H9 (cell line): ENCODE data around the gene GPS1. TPM values are rescaled to one million over a fixed set of nuclear protein-coding genes. Genes with fewer than 3 reads are reported as not detected.

Experiments
- DNase-seq: peaks from one replicate; pipeline ENCODE4 v3.0.0-alpha.2; 2017
- H2AFZ ChIP-seq: one replicate; pipeline ENCODE4 v1.6.1; 2013; ENCODE audit warnings: mild to moderate bottlenecking, low read length, control low read depth, moderate library complexity
- H2AK5ac ChIP-seq: 2 replicates; pipeline ENCODE4 v1.6.1; 2013; ENCODE audit warnings: low read length, control low read depth, mixed read lengths; ENCODE audit not compliant: insufficient read length
- H2BK120ac ChIP-seq: one replicate; pipeline ENCODE4 v1.6.1; 2013; ENCODE audit warnings: low read depth, mild to moderate bottlenecking, low read length, control low read depth, inconsistent platforms; ENCODE audit not compliant: poor library complexity, severe bottlenecking
- H2BK12ac ChIP-seq: 2 replicates; pipeline ENCODE4 v1.6.1; 2013; ENCODE audit warnings: low read length, control low read depth, mixed read lengths, low read depth; ENCODE audit not compliant: insufficient read length
- H2BK15ac ChIP-seq: 2 replicates; pipeline ENCODE4 v1.6.1; 2013; ENCODE audit warnings: low read depth, low read length, control low read depth
- H2BK20ac ChIP-seq: one replicate; pipeline ENCODE4 v1.6.1; 2013; ENCODE audit warnings: low read depth, mild to moderate bottlenecking, low read length, control low read depth, inconsistent platforms; ENCODE audit not compliant: poor library complexity, severe bottlenecking
- H2BK5ac ChIP-seq: 2 replicates; pipeline ENCODE4 v1.6.1; 2013; ENCODE audit warnings: low read length, control low read depth, mixed read lengths; ENCODE audit not compliant: insufficient read length
- H3K14ac ChIP-seq: 2 replicates; pipeline ENCODE4 v1.6.1; 2013; ENCODE audit warnings: low read length, control low read depth; ENCODE audit not compliant: insufficient read depth
- H3K18ac ChIP-seq: 2 replicates; pipeline ENCODE4 v1.6.1; 2013; ENCODE audit warnings: low read depth, mild to moderate bottlenecking, mixed read lengths, low read length, control low read depth; ENCODE audit not compliant: insufficient read length
- H3K23ac ChIP-seq: 2 replicates; pipeline ENCODE4 v1.6.1; 2013; ENCODE audit warnings: low read length, control low read depth, mixed read lengths, low read depth; ENCODE audit not compliant: insufficient read length
- H3K23me2 ChIP-seq: 2 replicates; pipeline ENCODE4 v1.6.1; 2013; ENCODE audit warnings: low read depth, mild to moderate bottlenecking, mixed read lengths, low read length, control low read depth; ENCODE audit not compliant: insufficient read length, poor library complexity, severe bottlenecking
- H3K27ac ChIP-seq: 2 replicates; pipeline ENCODE4 v1.5.1; 2013; ENCODE audit warnings: low read length, control low read depth, mixed read lengths, low read depth; ENCODE audit not compliant: insufficient read length
- H3K27me3 ChIP-seq: 2 replicates; pipeline ENCODE4 v1.6.1; 2013; ENCODE audit warnings: low read length, control low read depth, inconsistent platforms; ENCODE audit not compliant: insufficient read depth
- H3K4ac ChIP-seq: 2 replicates; pipeline ENCODE4 v1.6.1; 2013; ENCODE audit warnings: low read depth, mild to moderate bottlenecking, control low read depth, inconsistent platforms, low read length, moderate library complexity
- H3K4me1 ChIP-seq: 2 replicates; pipeline ENCODE4 v1.6.1; 2013; ENCODE audit warnings: low read length, control low read depth, inconsistent platforms; ENCODE audit not compliant: insufficient read depth
- H3K4me2 ChIP-seq: 2 replicates; pipeline ENCODE4 v1.6.1; 2013; ENCODE audit warnings: low read length, control low read depth, mixed read lengths; ENCODE audit not compliant: insufficient read length, insufficient read depth
- H3K56ac ChIP-seq: 2 replicates; pipeline ENCODE4 v1.6.1; 2013; ENCODE audit warnings: low read depth, mild to moderate bottlenecking, mixed read lengths, low read length, control low read depth; ENCODE audit not compliant: insufficient read length
- H3K79me1 ChIP-seq: 2 replicates; pipeline ENCODE4 v1.6.1; 2013; ENCODE audit warnings: low read depth, mild to moderate bottlenecking, moderate library complexity, low read length, control low read depth, inconsistent platforms; ENCODE audit not compliant: insufficient read depth, poor library complexity, severe bottlenecking
- H3K79me2 ChIP-seq: 2 replicates; pipeline ENCODE4 v1.6.1; 2013; ENCODE audit warnings: low read length, control low read depth, inconsistent platforms; ENCODE audit not compliant: insufficient read depth
- H3K9ac ChIP-seq: 2 replicates; pipeline ENCODE4 v1.6.1; 2013; ENCODE audit warnings: low read length, control low read depth, mixed read lengths; ENCODE audit not compliant: insufficient read length; ENCODE audit errors: extremely low read depth
- H3K9me3 ChIP-seq: one replicate; pipeline ENCODE4 v1.6.1; 2013; ENCODE audit warnings: low read depth, low read length, inconsistent platforms; ENCODE audit not compliant: control insufficient read depth
- H3T11ph ChIP-seq: one replicate; pipeline ENCODE4 v1.6.1; 2013; ENCODE audit warnings: mild to moderate bottlenecking, low read length, control low read depth, inconsistent platforms
- H4K20me1 ChIP-seq: one replicate; pipeline ENCODE4 v1.6.1; 2013; ENCODE audit not compliant: control insufficient read depth, insufficient read length, insufficient read depth
- H4K5ac ChIP-seq: 2 replicates; pipeline ENCODE4 v1.6.1; 2013; ENCODE audit warnings: low read depth, mild to moderate bottlenecking, mixed read lengths, low read length, control low read depth; ENCODE audit not compliant: insufficient read length
- H4K8ac ChIP-seq: replicated peaks from 2 replicates; pipeline ENCODE4 v1.6.1; 2013; ENCODE audit warnings: low read length, control low read depth, mixed read lengths, low read depth; ENCODE audit not compliant: insufficient read length
- H4K91ac ChIP-seq: 2 replicates; pipeline ENCODE4 v1.6.1; 2013; ENCODE audit warnings: low read depth, mild to moderate bottlenecking, moderate library complexity, mixed read lengths, low read length, control low read depth; ENCODE audit not compliant: insufficient read length
- H3K27ac Mint-ChIP-seq, 3 experiments: 2 replicates in 2 of 3; 3 replicates in 1 of 3; pipeline ENCODE4 v1.8.0; 2020 to 2021; ENCODE audit warnings: mixed read lengths in 3 of 3, mild to moderate bottlenecking in 1 of 3, moderate library complexity in 1 of 3
- H3K27me3 Mint-ChIP-seq: 2 replicates; pipeline ENCODE4 v1.8.0; 2021; ENCODE audit warnings: low read depth, mild to moderate bottlenecking, moderate library complexity, mixed read lengths
- H3K36me3 Mint-ChIP-seq, 3 experiments: 2 replicates in 2 of 3; 3 replicates in 1 of 3; pipeline ENCODE4 v1.8.0; 2020 to 2021; ENCODE audit warnings: low read depth in 3 of 3, mixed read lengths in 3 of 3; ENCODE audit not compliant: insufficient read depth in 1 of 3
- H3K4me1 Mint-ChIP-seq, 2 experiments: 2 replicates each; pipeline ENCODE4 v1.8.0; 2020; ENCODE audit warnings: mixed read lengths in 2 of 2
- H3K4me3 Mint-ChIP-seq, 2 experiments: 2 replicates in 1 of 2; 3 replicates in 1 of 2; pipeline ENCODE4 v1.8.0; 2020 to 2021; ENCODE audit warnings: mild to moderate bottlenecking in 2 of 2, mixed read lengths in 2 of 2, moderate library complexity in 1 of 2
- H3K9me3 Mint-ChIP-seq, 2 experiments: 2 replicates in 1 of 2; 3 replicates in 1 of 2; pipeline ENCODE4 v1.8.0; 2020; ENCODE audit warnings: mild to moderate bottlenecking in 2 of 2, mixed read lengths in 2 of 2, moderate library complexity in 1 of 2
- CTCF ChIP-seq: fragments of 200-600 bp; sonication (generic); conservative IDR thresholded peaks from 3 replicates; pipeline ENCODE4 v1.8.0; 2021; ENCODE audit warnings: antibody characterized with exemption, mild to moderate bottlenecking
- WGBS: extraction: QIAGEN DNeasy Blood & Tissue Kit; methylation state at CpG from one replicate; pipeline ENCODE4 v1.1.7; 2013; ENCODE audit warnings: missing lambda C conversion rate, low lambda C conversion rate, mixed read lengths; ENCODE audit not compliant: insufficient read length; ENCODE audit errors: extremely low coverage; 5-methylcytosine and 5-hydroxymethylcytosine counted together
- total RNA-seq: library from RNA; stranded (reverse); gene quantifications from 2 replicates; pipeline ENCODE4 v1.2.1, GENCODE V29; 2021

The GPS1 gene
- total RNA-seq, 1 experiment from 2014 or later, result 164 TPM

GRCh38 chr17:82082456-82082855 lies 30.8 kb downstream of the GPS1 start:
- Histone ChIP-seq H2BK120ac (no peak overlapping the region), H2BK15ac (no peak overlapping the region), H3K23ac (no peak overlapping the region), H3K27ac (no peak overlapping the region), H3K9me3 (no peaks in the 10 kb centered on the region), H3K79me2 (no peaks in the 10 kb centered on the region), H3K4ac (no peak overlapping the region), H4K20me1 (no peaks in the 10 kb centered on the region), H3T11ph (no peak overlapping the region), H4K5ac (no peak overlapping the region), H3K27me3 (no peaks in the 10 kb centered on the region), H3K23me2 (no peaks in the 10 kb centered on the region), H3K4me1 (no peaks in the 10 kb centered on the region), H2BK20ac (no peak overlapping the region), H2AFZ (no peak overlapping the region), H3K4me2 (no peak overlapping the region), H2BK5ac (no peak overlapping the region), H2BK12ac (no peak overlapping the region), H3K14ac (no peak overlapping the region), H3K9ac (no peak overlapping the region), H4K91ac (no peak overlapping the region), H4K8ac (no peak overlapping the region), H3K56ac (no peak overlapping the region), H3K79me1 (no peaks in the 10 kb centered on the region), H2AK5ac (no peak overlapping the region), H3K18ac (no peak overlapping the region)
- TF ChIP-seq CTCF, result no peak
- no peak for DNase-seq
- no CpG with 5 or more reads among the region's 19 CpGs for WGBS
- Mint-ChIP-seq H3K27ac (no peak overlapping the region), H3K36me3 (peaks cover 24 to 73% (median 62%) of the 10 kb centered on the region in 3 experiments; a peak in 6 of 7 replicates), H3K4me3 (no peak overlapping the region), H3K27me3 (no peaks in the 10 kb centered on the region), H3K9me3 (no peaks in the 10 kb centered on the region), H3K4me1 (no peaks in the 10 kb centered on the region; a peak in 2 of 4 replicates)
